GM13977 (cell line): ENCODE measurements around the gene LMAN1.

ENCODE experiments used
- DNase-seq: peaks from one replicate; pipeline ENCODE4 v3.0.0; 2012; ENCODE audit warnings: low spot score
- CTCF ChIP-seq: IDR thresholded peaks from 2 replicates; pipeline ENCODE4 v1.5.1; 2012; ENCODE audit warnings: mild to moderate bottlenecking, control low read depth; ENCODE audit not compliant: insufficient read depth; ENCODE audit errors: extremely low read depth, missing control alignments
- in situ Hi-C: fragments of 300-500 bp; cut with MboI; formaldehyde crosslinking; loops from one replicate; pipeline ENCODE4 v1.12.0; 2022; ENCODE audit warnings: low sequenced_read_pairs, low pct_unique_long_range_greater_than_20kb, mixed read lengths, inconsistent platforms; ENCODE audit not compliant: unreplicated experiment

Gene LMAN1

GRCh38 chr18:59279722-59280121 is 79.3 kb downstream of the LMAN1 start:
- DNase-seq: no peak
- in situ Hi-C loops: no loop called here
- no peak for TF ChIP-seq CTCF

DNA sequence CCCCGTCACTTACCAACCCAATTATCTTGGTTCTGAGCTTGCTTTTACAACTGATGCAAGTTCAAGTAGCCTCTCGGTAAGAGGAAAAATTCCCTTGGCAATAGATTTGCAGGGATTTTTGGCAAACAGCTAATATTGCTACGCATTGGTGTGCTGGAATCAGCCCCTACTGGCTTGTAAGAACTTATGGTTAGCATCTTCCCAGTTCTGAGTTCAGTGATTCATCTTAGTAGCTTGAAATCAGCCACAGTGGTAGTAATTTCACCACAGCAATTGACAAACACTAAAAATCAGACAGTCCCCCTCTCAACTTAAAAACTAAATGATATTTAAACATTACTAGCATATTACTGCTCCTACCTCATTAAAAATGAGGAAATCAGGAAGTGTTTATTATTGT is 79.9 kb downstream of the LMAN1 start:
- DNase-seq: no peak
- in situ Hi-C loops: no loop called here
- TF ChIP-seq CTCF: no peak

- DNase-seq: no peak
- no peak for TF ChIP-seq CTCF
- in situ Hi-C loops: no loop called here
These were observed 80.3 kb downstream of the LMAN1 start for GRCh38 chr18:59278793-59279192.
